PFSK-1 (cell line): ENCODE data around the gene ZNF414.

Experiments
- FOXP2 ChIP-seq: optimal IDR thresholded peaks from 2 replicates; pipeline ENCODE3; 2011; ENCODE audit warnings: borderline replicate concordance, control low read depth, inconsistent platforms; ENCODE audit not compliant: insufficient read depth; ENCODE audit errors: extremely low read length, extremely low read depth
- POLR2AphosphoS5 ChIP-seq: IDR thresholded peaks from 2 replicates; pipeline ENCODE4 v1.6.1; 2012; ENCODE audit warnings: low read depth, mild to moderate bottlenecking, control low read depth, low read length, moderate library complexity
- SIN3A ChIP-seq: IDR thresholded peaks from 2 replicates; pipeline ENCODE4 v1.6.1; 2012; ENCODE audit warnings: mild to moderate bottlenecking, low read length, moderate library complexity, borderline replicate concordance; ENCODE audit not compliant: insufficient read depth
- TAF1 ChIP-seq: IDR thresholded peaks from 2 replicates; pipeline ENCODE4 v1.6.1; 2012; ENCODE audit warnings: low read length, control low read depth, borderline replicate concordance; ENCODE audit not compliant: insufficient read depth
- TF ChIP-seq, protein P1 (sequence below), 2 experiments: IDR thresholded peaks; 2 replicates each; pipeline versions ENCODE4 v1.6.1 to v1.8.0; 2011 to 2012; ENCODE audit warnings: low read depth in 2 of 2, low read length in 2 of 2, control low read depth in 1 of 2, inconsistent platforms in 1 of 2, mild to moderate bottlenecking in 1 of 2, moderate library complexity in 1 of 2; ENCODE audit not compliant: insufficient read depth in 1 of 2

The ZNF414 gene

DNA sequence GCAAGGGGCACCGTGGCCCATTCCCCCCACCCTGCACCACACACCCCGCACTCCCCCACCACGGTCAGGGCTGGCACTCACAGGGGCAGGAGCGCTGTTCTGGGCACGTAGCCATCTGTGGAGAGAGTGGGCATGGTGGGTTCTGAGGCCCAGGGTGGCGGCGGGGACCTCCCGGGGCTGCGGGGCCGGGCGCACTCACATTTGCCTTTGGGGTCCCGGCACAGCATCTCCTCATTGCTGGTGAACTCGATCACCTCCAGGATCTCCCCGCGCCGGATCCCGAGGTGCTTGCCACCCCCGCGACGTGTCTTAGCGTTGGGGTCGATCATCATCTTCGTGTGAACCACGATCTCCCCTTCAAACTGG, 23.6 kb downstream of the ZNF414 start:
- TF ChIP-seq FOXP2 (no peak), POLR2AphosphoS5 (0 out of 2 replicates have a peak, but pooled peaks have one; percentile 27)

GRCh38 chr19:8489561-8490394, 24.2 kb downstream of the ZNF414 start:
- TF ChIP-seq SIN3A (no peak), FOXP2 (no peak), TAF1 (no peak), POLR2AphosphoS5 (peak; percentile 43; the same call in 1 of the 2 replicates)
- TF ChIP-seq, protein P1, sequence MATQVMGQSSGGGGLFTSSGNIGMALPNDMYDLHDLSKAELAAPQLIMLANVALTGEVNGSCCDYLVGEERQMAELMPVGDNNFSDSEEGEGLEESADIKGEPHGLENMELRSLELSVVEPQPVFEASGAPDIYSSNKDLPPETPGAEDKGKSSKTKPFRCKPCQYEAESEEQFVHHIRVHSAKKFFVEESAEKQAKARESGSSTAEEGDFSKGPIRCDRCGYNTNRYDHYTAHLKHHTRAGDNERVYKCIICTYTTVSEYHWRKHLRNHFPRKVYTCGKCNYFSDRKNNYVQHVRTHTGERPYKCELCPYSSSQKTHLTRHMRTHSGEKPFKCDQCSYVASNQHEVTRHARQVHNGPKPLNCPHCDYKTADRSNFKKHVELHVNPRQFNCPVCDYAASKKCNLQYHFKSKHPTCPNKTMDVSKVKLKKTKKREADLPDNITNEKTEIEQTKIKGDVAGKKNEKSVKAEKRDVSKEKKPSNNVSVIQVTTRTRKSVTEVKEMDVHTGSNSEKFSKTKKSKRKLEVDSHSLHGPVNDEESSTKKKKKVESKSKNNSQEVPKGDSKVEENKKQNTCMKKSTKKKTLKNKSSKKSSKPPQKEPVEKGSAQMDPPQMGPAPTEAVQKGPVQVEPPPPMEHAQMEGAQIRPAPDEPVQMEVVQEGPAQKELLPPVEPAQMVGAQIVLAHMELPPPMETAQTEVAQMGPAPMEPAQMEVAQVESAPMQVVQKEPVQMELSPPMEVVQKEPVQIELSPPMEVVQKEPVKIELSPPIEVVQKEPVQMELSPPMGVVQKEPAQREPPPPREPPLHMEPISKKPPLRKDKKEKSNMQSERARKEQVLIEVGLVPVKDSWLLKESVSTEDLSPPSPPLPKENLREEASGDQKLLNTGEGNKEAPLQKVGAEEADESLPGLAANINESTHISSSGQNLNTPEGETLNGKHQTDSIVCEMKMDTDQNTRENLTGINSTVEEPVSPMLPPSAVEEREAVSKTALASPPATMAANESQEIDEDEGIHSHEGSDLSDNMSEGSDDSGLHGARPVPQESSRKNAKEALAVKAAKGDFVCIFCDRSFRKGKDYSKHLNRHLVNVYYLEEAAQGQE (IDR thresholded peaks at IDR 0.05; ENCODE audit: insufficient read depth in 1 of 2, low read depth in 2 of 2, low read length in 2 of 2): no peak

DNA sequence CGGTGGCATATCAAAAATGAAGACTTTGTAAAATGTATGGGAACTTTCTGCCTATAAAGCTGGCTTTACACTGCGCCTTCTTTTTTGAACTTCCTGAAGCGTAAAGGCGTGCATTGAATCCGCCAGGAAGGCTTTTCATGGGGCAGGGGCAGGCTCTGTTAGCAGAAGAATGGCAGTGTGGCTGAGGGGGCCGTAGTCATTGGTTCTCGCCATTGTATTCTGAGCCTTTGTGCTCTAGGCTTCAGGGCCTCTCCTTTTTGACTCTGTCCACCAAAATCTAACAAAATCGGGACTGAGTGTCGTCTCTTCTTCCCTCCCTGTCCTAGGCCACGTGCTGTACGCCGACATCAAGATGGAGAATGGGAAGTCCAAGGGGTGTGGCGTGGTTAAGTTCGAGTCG, 25.6 kb downstream of the ZNF414 start:
- TF ChIP-seq TAF1 (no peak), SIN3A (no peak), POLR2AphosphoS5 (no peak), FOXP2 (no peak)
- TF ChIP-seq, protein P1 (IDR thresholded peaks at IDR 0.05; ENCODE audit: insufficient read depth in 1 of 2, low read depth in 2 of 2, low read length in 2 of 2): no peak

DNA sequence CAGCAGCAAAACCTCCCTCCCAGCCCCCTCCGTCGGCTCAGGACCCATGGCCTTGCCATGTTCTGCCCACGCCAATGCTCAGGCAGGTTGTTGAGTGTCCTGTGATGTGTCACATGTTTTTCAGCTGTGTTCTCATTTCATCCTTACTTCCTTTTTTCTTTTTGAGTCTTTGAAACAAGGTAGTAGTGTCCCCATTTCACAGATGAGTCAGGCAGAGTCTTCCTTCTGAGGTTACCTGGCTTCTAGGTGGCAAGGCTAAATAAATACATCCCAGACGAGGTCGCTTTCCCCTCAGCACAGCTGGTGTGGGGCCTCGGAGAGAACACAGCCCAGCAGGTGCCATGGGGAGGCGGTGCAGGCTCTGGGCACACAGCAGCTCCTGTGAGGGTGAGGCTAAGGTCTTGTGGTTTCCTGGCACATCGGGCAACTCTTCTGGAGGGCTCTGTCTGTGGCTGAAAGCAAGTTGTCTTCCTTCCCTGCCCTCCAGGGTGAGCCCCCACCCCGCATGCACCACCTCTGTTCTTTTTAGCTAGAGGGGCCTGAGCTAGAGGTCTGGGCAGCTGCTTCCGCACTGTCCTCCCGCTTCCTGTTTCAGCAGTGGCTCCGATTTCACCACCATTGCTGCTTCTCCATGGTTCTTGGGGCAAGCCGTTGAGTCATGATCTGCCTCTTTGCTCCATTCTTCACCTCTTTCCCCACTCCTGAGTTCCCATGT, 26.7 kb downstream of the ZNF414 start:
- TF ChIP-seq SIN3A (no peak), TAF1 (no peak), POLR2AphosphoS5 (no peak), FOXP2 (no peak)
- TF ChIP-seq, protein P1 (IDR thresholded peaks at IDR 0.05; ENCODE audit: insufficient read depth in 1 of 2, low read depth in 2 of 2, low read length in 2 of 2): no peak

DNA sequence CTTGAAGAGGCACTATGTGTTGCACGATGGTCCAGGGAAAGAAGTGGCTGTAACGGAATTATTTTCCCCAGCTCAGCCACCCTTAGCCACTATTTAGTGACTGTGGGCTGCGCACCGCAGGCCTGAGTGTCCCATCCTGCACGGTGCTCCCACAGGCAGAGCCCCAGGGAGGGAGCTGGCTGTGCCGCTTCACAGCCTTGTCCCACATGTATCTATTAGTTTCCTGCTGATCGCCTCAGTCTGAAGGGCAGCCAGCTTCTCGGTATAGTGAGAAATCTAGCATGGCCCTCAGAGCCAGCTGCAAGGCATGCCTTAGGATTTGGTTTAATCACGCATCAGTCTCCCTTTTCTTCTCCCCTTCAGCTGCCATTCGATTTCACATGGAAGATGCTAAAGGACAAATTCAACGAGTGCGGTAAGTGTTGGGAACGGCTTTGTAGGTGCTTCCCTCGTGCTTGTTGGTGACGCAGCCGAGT, 27.3 kb downstream of the ZNF414 start:
- TF ChIP-seq SIN3A (no peak), POLR2AphosphoS5 (no peak), TAF1 (no peak), FOXP2 (no peak)
- TF ChIP-seq, protein P1 (IDR thresholded peaks at IDR 0.05; ENCODE audit: insufficient read depth in 1 of 2, low read depth in 2 of 2, low read length in 2 of 2): no peak
